Hepatocyte (in vitro differentiated cells): Measurements from ENCODE around the gene GUCY2F.

Source experiments
- EZH2 ChIP-seq: fragments of 200-600 bp; sonication (generic); IDR thresholded peaks from 2 replicates; pipeline ENCODE4 v1.6.1; 2016; ENCODE audit warnings: antibody characterized with exemption, mild to moderate bottlenecking, borderline replicate concordance
- EZH2phosphoT487 ChIP-seq: fragments of 200-600 bp; sonication (generic); IDR thresholded peaks from one replicate; pipeline ENCODE4 v1.6.1; 2018; ENCODE audit warnings: antibody characterized with exemption, mild to moderate bottlenecking, low read depth, moderate library complexity; ENCODE audit not compliant: unreplicated experiment, severe bottlenecking
- TF ChIP-seq, protein P1 (sequence below): fragments of 200-600 bp; sonication (generic); IDR thresholded peaks from 2 replicates; pipeline ENCODE4 v1.5.1; 2016; ENCODE audit warnings: antibody characterized with exemption, mild to moderate bottlenecking; ENCODE audit not compliant: poor library complexity

GRCh38 chrX:109352066-109352588 lies 129.8 kb downstream of the GUCY2F start:
- TF ChIP-seq EZH2 (no peak), EZH2phosphoT487 (no peak)
- TF ChIP-seq, protein P1, sequence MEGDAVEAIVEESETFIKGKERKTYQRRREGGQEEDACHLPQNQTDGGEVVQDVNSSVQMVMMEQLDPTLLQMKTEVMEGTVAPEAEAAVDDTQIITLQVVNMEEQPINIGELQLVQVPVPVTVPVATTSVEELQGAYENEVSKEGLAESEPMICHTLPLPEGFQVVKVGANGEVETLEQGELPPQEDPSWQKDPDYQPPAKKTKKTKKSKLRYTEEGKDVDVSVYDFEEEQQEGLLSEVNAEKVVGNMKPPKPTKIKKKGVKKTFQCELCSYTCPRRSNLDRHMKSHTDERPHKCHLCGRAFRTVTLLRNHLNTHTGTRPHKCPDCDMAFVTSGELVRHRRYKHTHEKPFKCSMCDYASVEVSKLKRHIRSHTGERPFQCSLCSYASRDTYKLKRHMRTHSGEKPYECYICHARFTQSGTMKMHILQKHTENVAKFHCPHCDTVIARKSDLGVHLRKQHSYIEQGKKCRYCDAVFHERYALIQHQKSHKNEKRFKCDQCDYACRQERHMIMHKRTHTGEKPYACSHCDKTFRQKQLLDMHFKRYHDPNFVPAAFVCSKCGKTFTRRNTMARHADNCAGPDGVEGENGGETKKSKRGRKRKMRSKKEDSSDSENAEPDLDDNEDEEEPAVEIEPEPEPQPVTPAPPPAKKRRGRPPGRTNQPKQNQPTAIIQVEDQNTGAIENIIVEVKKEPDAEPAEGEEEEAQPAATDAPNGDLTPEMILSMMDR, result no peak
